Osteocyte (in vitro differentiated cells): ENCODE measurements around the gene ITGA3. TPM values are rescaled to one million over a fixed set of nuclear protein-coding genes. Genes with fewer than 3 reads are reported as not detected.

Source experiments
- DNase-seq: peaks from one replicate; pipeline ENCODE4 v3.0.0; 2021; ENCODE audit warnings: mixed read lengths; ENCODE audit not compliant: unreplicated experiment; ENCODE audit errors: extremely low spot score
- H3K27ac Mint-ChIP-seq: one replicate; pipeline ENCODE4 v1.8.0; 2021; ENCODE audit warnings: mild to moderate bottlenecking, mixed read lengths; ENCODE audit not compliant: unreplicated experiment
- H3K27me3 Mint-ChIP-seq: one replicate; pipeline ENCODE4 v1.8.0; 2021; ENCODE audit warnings: mixed read lengths; ENCODE audit not compliant: unreplicated experiment
- H3K36me3 Mint-ChIP-seq: one replicate; pipeline ENCODE4 v1.8.0; 2021; ENCODE audit warnings: mixed read lengths; ENCODE audit not compliant: unreplicated experiment
- H3K4me1 Mint-ChIP-seq: one replicate; pipeline ENCODE4 v1.8.0; 2021; ENCODE audit warnings: mixed read lengths; ENCODE audit not compliant: unreplicated experiment
- H3K4me3 Mint-ChIP-seq: one replicate; pipeline ENCODE4 v1.8.0; 2021; ENCODE audit warnings: mild to moderate bottlenecking, moderate library complexity, mixed read lengths; ENCODE audit not compliant: unreplicated experiment
- H3K9me3 Mint-ChIP-seq: one replicate; pipeline ENCODE4 v1.8.0; 2021; ENCODE audit warnings: mixed read lengths; ENCODE audit not compliant: unreplicated experiment
- CTCF ChIP-seq: fragments of 200-600 bp; sonication (generic); IDR thresholded peaks from 2 replicates; pipeline ENCODE4 v1.5.0; 2021; ENCODE audit warnings: antibody characterized with exemption, mild to moderate bottlenecking, moderate library complexity
- total RNA-seq: library from RNA; stranded (reverse); gene quantifications from 2 replicates; pipeline ENCODE4 v1.2.1, GENCODE V29; 2021

Gene ITGA3
- total RNA-seq, 1 donor from 2014 or later, result 201 TPM

DNA sequence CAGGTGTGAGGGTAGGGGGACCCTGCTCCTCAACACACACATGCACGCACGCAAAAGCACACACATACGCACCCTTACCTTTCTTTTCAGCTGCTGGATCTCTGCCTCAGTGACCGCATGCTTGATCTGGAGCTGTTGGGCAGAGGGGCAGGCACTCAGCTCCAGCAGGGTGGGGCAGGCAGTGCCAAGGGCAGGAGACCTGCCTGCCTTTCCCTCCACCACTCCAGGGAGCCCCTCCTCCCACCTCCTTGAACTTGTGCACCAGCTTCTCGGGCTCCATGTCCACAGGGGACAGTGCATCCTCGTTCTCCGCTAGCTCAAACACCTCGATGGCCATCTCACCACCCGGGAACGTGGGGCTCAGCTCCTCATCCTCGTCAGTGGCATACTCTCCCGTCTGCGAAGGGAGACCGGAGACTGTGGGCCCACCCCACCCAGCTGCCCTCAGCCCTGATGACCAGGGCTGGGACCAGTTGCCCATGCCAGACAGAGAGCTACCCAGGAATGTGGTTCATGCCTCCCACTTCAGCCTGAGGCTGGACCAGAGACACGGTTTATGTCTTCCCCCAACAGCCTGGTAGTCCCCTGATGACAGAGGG lies 83.4 kb downstream of the ITGA3 start:
- Mint-ChIP-seq H3K36me3 (peaks cover 74% of the 10 kb centered on the region), H3K9me3 (no peaks in the 10 kb centered on the region), H3K27me3 (no peaks in the 10 kb centered on the region), H3K4me1 (peaks cover 38% of the 10 kb centered on the region), H3K27ac (no peak overlapping the region), H3K4me3 (no peak overlapping the region)
- no peak for TF ChIP-seq CTCF
- no peak for DNase-seq

Other genes with a start within 250 kb of the ITGA3 start
- not detected in 2 replicates for gene TAC4, start 208.0 kb upstream of the ITGA3 start, total RNA-seq
- not detected in 2 replicates for gene DLX4, start 86.9 kb upstream of the ITGA3 start, total RNA-seq
- gene DLX3, start 60.9 kb upstream of the ITGA3 start, total RNA-seq, result not detected in 2 replicates
- gene PDK2, start 39.2 kb downstream of the ITGA3 start, total RNA-seq, result 66.2 and 67.0 TPM in 2 replicates
- 36.1 and 36.8 TPM in 2 replicates for gene SAMD14, start 74.0 kb downstream of the ITGA3 start, total RNA-seq
- gene PPP1R9B, start 94.6 kb downstream of the ITGA3 start, total RNA-seq, result 175 and 176 TPM in 2 replicates
- gene SGCA, start 109.9 kb downstream of the ITGA3 start, total RNA-seq, result 12.0 and 13.0 TPM in 2 replicates
- gene COL1A1, start 145.5 kb downstream of the ITGA3 start, total RNA-seq, result 25,918 and 28,023 TPM in 2 replicates
- 4.3 and 6.6 TPM in 2 replicates for gene TMEM92, start 218.4 kb downstream of the ITGA3 start, total RNA-seq